Esophagus squamous epithelium (tissue), 4 donors: ENCODE results near the gene PLAAT1.

ENCODE experiments used
- POLR2A ChIP-seq, 4 donors: fragments of 450-650 bp; IDR thresholded peaks; one replicate each; pipeline ENCODE4 v1.6.1; 2017; ENCODE audit warnings: antibody characterized with exemption in 4 of 4, mild to moderate bottlenecking in 4 of 4, moderate library complexity in 3 of 4
- TF ChIP-seq, protein P1 (sequence below), 6 experiments: fragments of 450-650 bp in 4 of 6; fragments of 200-600 bp in 2 of 6; sonication (generic) in 2 of 6; IDR thresholded peaks; one replicate each; pipeline ENCODE4 v1.5.1; 2016 to 2019; ENCODE audit warnings: antibody characterized with exemption in 6 of 6, mild to moderate bottlenecking in 4 of 6, moderate library complexity in 4 of 6

DNA sequence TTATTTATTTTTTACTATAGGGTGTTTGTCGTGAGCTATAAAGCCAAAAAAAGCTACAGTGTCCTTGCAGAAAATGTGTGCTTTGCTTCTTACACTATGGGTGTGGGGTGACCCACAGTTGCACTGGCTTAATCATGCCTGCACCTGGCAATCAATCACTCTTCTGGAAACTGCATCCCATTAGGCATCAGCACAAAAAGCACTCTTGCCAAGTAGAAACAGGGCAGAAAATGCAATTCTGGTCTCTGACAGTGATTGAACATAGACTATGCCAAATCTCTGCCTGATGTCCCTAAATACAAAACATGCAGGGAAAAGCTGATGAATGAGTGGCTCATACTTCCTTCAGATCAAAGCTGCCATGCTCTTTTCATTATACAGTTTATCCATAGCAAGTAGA lies 30.4 kb upstream of the PLAAT1 start:
- TF ChIP-seq, protein P1, sequence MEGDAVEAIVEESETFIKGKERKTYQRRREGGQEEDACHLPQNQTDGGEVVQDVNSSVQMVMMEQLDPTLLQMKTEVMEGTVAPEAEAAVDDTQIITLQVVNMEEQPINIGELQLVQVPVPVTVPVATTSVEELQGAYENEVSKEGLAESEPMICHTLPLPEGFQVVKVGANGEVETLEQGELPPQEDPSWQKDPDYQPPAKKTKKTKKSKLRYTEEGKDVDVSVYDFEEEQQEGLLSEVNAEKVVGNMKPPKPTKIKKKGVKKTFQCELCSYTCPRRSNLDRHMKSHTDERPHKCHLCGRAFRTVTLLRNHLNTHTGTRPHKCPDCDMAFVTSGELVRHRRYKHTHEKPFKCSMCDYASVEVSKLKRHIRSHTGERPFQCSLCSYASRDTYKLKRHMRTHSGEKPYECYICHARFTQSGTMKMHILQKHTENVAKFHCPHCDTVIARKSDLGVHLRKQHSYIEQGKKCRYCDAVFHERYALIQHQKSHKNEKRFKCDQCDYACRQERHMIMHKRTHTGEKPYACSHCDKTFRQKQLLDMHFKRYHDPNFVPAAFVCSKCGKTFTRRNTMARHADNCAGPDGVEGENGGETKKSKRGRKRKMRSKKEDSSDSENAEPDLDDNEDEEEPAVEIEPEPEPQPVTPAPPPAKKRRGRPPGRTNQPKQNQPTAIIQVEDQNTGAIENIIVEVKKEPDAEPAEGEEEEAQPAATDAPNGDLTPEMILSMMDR (IDR thresholded peaks at IDR 0.05), result no peak
- no peak for TF ChIP-seq POLR2A (IDR thresholded peaks at IDR 0.05)
